Measurements from ENCODE around the gene F10.

DNA sequence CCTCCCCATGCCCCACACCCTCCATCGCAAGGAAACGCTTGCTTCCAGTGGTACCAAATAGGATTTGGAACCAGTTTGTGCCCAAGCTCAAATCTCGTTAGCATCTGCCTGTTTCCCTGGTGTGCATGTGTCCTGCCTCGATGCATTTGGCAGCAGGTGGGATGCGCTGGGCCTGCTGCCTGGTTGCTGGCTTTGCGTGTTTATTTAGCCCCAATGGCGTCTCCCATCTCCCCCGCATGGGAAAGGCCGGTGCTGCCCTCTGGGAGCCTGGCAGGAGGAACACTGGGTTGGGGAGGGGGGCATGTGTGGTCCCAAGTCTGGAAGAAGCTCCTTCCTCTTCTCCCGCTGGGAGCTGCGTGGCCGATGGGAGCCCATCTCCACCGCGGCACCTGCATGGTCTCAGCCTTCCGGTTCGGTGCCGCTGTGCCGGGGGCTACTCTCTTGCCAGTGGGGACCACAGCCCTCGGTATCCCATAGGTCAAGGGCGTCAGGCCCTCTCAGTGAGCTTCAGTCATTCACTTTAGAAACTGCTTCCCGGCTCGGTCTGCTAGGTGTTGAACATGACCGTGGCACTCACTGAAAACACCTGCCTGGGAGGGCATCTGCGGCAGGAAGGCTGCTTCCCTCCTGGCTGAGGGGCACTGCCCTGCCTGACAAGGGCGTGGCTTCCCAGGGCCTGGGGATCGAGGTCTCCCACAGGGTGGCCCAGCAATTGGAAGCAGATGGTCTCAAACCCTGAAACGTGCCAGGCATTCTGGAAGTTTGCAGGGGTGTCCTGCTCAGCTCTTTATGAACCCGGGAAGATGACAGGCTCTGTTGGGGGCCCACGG lies 28.8 kb upstream of the F10 start:
- TF ChIP-seq, protein P1, sequence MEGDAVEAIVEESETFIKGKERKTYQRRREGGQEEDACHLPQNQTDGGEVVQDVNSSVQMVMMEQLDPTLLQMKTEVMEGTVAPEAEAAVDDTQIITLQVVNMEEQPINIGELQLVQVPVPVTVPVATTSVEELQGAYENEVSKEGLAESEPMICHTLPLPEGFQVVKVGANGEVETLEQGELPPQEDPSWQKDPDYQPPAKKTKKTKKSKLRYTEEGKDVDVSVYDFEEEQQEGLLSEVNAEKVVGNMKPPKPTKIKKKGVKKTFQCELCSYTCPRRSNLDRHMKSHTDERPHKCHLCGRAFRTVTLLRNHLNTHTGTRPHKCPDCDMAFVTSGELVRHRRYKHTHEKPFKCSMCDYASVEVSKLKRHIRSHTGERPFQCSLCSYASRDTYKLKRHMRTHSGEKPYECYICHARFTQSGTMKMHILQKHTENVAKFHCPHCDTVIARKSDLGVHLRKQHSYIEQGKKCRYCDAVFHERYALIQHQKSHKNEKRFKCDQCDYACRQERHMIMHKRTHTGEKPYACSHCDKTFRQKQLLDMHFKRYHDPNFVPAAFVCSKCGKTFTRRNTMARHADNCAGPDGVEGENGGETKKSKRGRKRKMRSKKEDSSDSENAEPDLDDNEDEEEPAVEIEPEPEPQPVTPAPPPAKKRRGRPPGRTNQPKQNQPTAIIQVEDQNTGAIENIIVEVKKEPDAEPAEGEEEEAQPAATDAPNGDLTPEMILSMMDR (IDR thresholded peaks at IDR 0.05), result no peak
- TF ChIP-seq POLR2A (IDR thresholded peaks at IDR 0.05), result no peak
